Pancreas (tissue), 10 donors: ENCODE measurements around the gene NELFB. TPM values are rescaled to one million over a fixed set of nuclear protein-coding genes. Genes with fewer than 3 reads are reported as not detected.

Experiments used
- ATAC-seq, 4 donors: fragments of 200-7000 bp; cut with Tn5 transposase; one replicate each; pipeline versions ENCODE4 v1.8.0 to v1.9.1; 2020; ENCODE audit warnings: mild to moderate bottlenecking in 4 of 4, moderate library complexity in 4 of 4
- DNase-seq, 6 donors: peaks; one replicate each; pipeline ENCODE4 v3.0.0-alpha.2; 2020
- FAIRE-seq: peaks from 2 replicates; lab custom pipeline; 2012; peaks lifted over from hg19 to GRCh38; lab: Jason Lieb, UNC
- H3K27ac ChIP-seq, 4 donors: fragments of 200-600 bp; sonication (generic); 1 replicate in 3 of 4; 2 replicates in 1 of 4; pipeline versions ENCODE4 v1.5.0 to v1.8.0; 2020
- H3K27me3 ChIP-seq, 4 donors: fragments of 200-600 bp; one replicate each; pipeline ENCODE4 v1.8.0; 2021
- H3K36me3 ChIP-seq, 3 donors: fragments of 200-600 bp; sonication (generic) in 1 of 3; one replicate each; pipeline versions ENCODE4 v1.5.0 to v1.8.0; 2020 to 2021
- H3K4me1 ChIP-seq, 3 donors: fragments of 200-600 bp; one replicate each; pipeline ENCODE4 v1.8.0; 2021
- H3K4me3 ChIP-seq, 4 donors: fragments of 200-600 bp; sonication (generic) in 2 of 4; one replicate each; pipeline versions ENCODE4 v1.5.0 to v1.8.0; 2020 to 2021
- H3K9me3 ChIP-seq, 4 donors: fragments of 200-600 bp; one replicate each; pipeline ENCODE4 v1.8.0; 2021
- WGBS, 2 donors: extraction: QIAGEN DNeasy Blood & Tissue Kit; methylation state at CpG; one replicate each; pipeline ENCODE4 v1.1.7; 2013; 5-methylcytosine and 5-hydroxymethylcytosine counted together
- intact Hi-C, 3 donors: fragments of 100-400 bp; cut with DNase I; formaldehyde crosslinking; loops; one replicate each; pipeline versions ENCODE4 v1.11.1 to v1.14.2; 2022
- polyA plus RNA-seq, 2 donors: library from polyadenylated mRNA; stranded (reverse); fragments of 200-250 nt; gene quantifications; one replicate each; pipeline ENCODE4 v1.2.3, GENCODE V29; 2013
- total RNA-seq, 6 donors: library from RNA; stranded (reverse); fragmentation: NEBNext Ultra II Directional in 4 of 6; extraction: Animal tissue kit (Norgen Biotek cat#: 25700) in 4 of 6; gene quantifications; one replicate each; pipeline versions ENCODE4 v1.2.1 to v1.2.4, GENCODE V29; 2021 to 2023
- TF ChIP-seq, protein P1 (sequence below), 4 donors: fragments of 200-600 bp; sonication (generic) in 3 of 4; IDR thresholded peaks; one replicate each; pipeline versions ENCODE4 v1.5.0 to v1.8.0; 2021; ENCODE audit warnings: antibody characterized with exemption in 4 of 4
- donor health status: healthy with polysubstance abuse.
- donor health status: DM: no; HTN: no; CAD: no; lungs with moderate emphysema.
- donor health status: DM: no; HTN: no; CAD: no.
- donor health status: control.
- donor health status: control.
- donor health status: Bipolar disorder and iron deficiency.
- donor health status: DM: yes; HTN: yes; CAD: no.
- donor health status: DM: no; HTN: no; CAD: no.
- donor health status: DM: no; HTN: no; CAD: no.
- donor health status: DM: yes; HTN: yes; CAD: no.

NELFB gene
- total and polyA plus RNA-seq, 8 donors: 22.3 to 34.2 (median 29.5) TPM

DNA sequence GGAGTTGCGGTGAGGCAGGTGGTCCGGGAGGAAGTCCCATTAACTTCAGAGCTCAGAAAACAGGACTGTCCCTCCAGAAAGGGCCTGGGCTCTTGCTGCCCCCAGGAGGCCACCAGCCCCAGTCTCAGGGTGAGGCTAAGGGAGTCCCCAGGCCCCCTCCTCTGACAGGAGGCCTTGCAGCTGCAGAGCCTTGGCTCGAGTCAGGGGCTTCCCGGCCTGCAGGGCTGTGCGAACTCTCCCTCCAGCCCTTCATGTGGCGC is 7.3 kb upstream of the NELFB start:
- Histone ChIP-seq H3K9me3 (no peaks in the 10 kb centered on the region), H3K4me3 (no peak overlapping the region), H3K36me3 (peaks cover 4 to 7% (median 6%) of the 10 kb centered on the region in 3 donors), H3K27ac (no peak overlapping the region), H3K27me3 (no peaks in the 10 kb centered on the region), H3K4me1 (peaks cover 0 to 15% (median 9%) of the 10 kb centered on the region in 3 donors)
- 94 to 96% methylated on average over 6 of the region's 6 CpGs for WGBS, 2 donors
- TF ChIP-seq, protein P1, sequence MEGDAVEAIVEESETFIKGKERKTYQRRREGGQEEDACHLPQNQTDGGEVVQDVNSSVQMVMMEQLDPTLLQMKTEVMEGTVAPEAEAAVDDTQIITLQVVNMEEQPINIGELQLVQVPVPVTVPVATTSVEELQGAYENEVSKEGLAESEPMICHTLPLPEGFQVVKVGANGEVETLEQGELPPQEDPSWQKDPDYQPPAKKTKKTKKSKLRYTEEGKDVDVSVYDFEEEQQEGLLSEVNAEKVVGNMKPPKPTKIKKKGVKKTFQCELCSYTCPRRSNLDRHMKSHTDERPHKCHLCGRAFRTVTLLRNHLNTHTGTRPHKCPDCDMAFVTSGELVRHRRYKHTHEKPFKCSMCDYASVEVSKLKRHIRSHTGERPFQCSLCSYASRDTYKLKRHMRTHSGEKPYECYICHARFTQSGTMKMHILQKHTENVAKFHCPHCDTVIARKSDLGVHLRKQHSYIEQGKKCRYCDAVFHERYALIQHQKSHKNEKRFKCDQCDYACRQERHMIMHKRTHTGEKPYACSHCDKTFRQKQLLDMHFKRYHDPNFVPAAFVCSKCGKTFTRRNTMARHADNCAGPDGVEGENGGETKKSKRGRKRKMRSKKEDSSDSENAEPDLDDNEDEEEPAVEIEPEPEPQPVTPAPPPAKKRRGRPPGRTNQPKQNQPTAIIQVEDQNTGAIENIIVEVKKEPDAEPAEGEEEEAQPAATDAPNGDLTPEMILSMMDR (IDR thresholded peaks at IDR 0.05): no peak
- intact Hi-C loops: no loop called here
- ATAC-seq: no peak
- FAIRE-seq: no peak
- no peak for DNase-seq

DNA sequence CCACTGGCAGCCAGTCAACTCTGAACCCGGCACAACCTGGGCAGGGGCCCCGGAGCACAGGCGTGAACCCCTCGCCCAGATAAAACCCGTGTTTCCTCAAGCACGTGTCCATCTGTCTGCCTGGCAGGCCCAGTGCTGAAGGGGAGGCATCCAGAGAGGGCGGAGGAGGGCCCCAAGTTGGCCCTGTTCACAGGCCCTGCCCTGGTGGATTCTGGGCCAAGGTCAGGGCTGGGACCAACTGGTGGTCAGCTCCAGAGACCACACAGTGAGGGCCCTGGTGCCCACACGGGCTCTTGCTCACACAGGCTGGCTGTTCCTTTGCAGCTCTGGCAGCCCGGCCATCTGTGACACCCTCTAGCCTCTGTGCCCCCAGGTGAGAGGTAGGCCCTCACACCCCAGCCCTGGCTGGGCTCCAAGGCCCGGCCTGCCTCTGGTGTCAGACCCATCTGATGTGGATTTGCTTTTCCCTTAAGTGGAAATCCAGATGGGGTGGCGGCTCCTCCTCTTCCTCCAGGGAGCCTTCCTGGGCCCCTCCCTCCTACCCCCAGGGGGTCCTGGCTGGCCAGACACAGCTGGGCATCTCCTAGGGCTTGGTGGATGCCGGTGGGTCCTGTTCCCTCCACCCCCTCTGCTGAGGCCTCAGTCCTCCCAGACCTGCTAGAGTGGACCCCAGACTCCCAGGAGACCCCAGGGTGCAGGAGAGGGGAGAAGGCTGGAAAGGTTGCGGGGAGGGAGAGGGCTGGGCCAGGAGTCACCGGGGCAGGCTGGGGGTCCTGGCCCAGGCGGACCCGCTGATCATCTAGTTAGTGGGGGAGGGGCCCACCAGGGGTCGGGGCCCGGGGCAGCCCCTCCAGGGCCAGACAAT is 4.6 kb upstream of the NELFB start:
- TF ChIP-seq, protein P1 (IDR thresholded peaks at IDR 0.05): no peak
- H3K4me1 ChIP-seq: peaks cover 0 to 8% (median 0%) of the 10 kb centered on the region in 3 donors
- FAIRE-seq (no peak), DNase-seq (peak in 2 of 6 donors; percentile 63 to 80), ATAC-seq (no peak)
- H3K27ac ChIP-seq: no peak overlapping the region
- no peaks in the 10 kb centered on the region for H3K9me3 ChIP-seq
- H3K27me3 ChIP-seq: no peaks in the 10 kb centered on the region
- intact Hi-C loops: no loop called here
- no peak overlapping the region for H3K4me3 ChIP-seq
- 50 to 56% methylated on average over 17 of the region's 18 CpGs for WGBS, 2 donors
- H3K36me3 ChIP-seq: no peaks in the 10 kb centered on the region

DNA sequence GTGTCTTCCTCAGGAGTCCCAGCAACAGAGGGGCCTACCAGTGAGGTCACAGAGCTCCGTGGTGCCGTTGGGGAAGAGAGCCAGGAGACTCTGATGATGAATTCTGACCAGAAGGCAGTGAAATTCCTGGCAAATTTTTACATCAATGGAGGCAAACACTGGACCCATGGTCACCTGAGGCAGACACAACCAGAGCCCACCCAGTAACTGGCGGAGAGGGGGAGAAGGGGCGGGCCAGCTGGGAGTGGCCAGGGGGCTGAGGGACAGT is 4.0 kb upstream of the NELFB start, which contains the start of gene STPG3:
TSS of gene STPG3 (plus strand) at position 93 of the 268 bp plus-strand sequence. CDS start at position 94, 1 bp downstream.
- TF ChIP-seq, protein P1 (IDR thresholded peaks at IDR 0.05): no peak
- Histone ChIP-seq H3K36me3 (no peaks in the 10 kb centered on the region), H3K27ac (no peak within 1 kb of the TSS), H3K27me3 (no peaks in the 10 kb centered on the region), H3K4me3 (no peak within 1 kb of the TSS), H3K9me3 (no peaks in the 10 kb centered on the region), H3K4me1 (peaks cover 1 to 9% (median 2%) of the 10 kb centered on the region in 3 donors)
- intact Hi-C loops: no loop called here
- ATAC-seq: no peak
- no peak for DNase-seq
- no peak for FAIRE-seq
- WGBS, 2 donors: 76 to 84% methylated on average over 4 of the region's 4 CpGs

DNA sequence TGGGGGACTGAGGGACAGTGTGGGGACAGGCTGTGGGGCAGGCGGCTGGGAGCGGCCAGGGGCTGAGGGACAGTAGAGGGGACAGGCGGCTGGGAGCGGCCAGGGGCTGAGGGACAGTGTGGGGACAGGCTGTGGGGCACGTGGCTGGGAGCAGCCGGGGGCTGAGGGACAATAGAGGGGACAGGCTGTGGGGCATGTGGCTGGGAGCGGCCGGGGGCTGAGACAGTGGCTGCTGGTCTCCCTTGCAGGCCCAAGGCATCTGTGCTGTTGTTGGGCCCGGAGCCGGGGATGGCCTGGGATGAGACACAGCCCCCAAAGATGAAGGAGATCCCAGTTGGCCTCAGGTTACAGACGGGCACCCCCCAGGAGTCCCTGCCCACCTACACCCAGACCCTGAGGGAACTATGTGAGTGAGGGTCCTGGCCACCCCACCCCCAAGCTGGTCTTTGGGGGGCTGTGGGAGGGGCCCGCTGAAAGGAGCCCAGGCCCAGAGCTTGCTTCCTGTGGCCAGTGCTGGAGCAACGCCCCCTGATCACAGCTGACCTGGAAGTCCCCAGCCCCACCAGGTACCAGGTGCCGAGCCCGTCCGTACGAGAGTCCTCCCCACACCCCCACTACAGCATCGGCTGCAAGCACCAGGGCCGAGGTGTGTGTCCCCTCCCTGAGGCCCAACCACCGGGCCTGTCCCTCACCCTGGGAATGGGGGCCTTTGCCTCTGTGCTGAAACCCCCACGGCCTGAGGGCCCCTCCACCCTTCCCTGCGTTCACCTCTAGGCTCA is 3.4 kb upstream of the NELFB start:
- H3K4me3 ChIP-seq: no peak overlapping the region
- TF ChIP-seq, protein P1 (IDR thresholded peaks at IDR 0.05): no peak
- 90 to 92% methylated on average over 22 of the region's 22 CpGs for WGBS, 2 donors
- H3K4me1 ChIP-seq: peaks cover 3 to 15% (median 8%) of the 10 kb centered on the region in 3 donors
- H3K36me3 ChIP-seq: no peaks in the 10 kb centered on the region
- DNase-seq (no peak), ATAC-seq (no peak), FAIRE-seq (no peak)
- H3K9me3 ChIP-seq: no peaks in the 10 kb centered on the region
- intact Hi-C loops: no loop called here
- no peaks in the 10 kb centered on the region for H3K27me3 ChIP-seq
- no peak overlapping the region for H3K27ac ChIP-seq
